ENCODE results near the gene C17orf100.

C17orf100 gene

DNA sequence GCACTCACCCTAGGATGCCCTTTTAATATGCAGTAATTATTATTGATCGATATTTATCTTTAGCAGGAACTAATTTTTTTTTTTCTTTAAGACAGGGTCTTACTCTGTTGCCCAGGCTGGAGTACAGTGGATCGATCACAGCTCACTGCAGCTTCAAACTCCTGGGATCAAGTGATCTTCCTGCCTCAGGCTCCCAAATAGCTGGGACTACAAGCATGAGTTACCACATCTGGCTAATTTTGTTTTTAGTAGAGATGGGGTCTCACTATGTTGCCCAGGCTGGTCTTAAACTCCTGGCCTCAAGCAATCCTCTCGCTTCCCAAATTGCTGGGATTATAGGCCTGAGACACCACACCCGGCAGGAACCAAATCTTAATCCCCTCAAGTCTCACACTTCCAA is 40.3 kb upstream of the C17orf100 start:
- TF ChIP-seq, protein P1, sequence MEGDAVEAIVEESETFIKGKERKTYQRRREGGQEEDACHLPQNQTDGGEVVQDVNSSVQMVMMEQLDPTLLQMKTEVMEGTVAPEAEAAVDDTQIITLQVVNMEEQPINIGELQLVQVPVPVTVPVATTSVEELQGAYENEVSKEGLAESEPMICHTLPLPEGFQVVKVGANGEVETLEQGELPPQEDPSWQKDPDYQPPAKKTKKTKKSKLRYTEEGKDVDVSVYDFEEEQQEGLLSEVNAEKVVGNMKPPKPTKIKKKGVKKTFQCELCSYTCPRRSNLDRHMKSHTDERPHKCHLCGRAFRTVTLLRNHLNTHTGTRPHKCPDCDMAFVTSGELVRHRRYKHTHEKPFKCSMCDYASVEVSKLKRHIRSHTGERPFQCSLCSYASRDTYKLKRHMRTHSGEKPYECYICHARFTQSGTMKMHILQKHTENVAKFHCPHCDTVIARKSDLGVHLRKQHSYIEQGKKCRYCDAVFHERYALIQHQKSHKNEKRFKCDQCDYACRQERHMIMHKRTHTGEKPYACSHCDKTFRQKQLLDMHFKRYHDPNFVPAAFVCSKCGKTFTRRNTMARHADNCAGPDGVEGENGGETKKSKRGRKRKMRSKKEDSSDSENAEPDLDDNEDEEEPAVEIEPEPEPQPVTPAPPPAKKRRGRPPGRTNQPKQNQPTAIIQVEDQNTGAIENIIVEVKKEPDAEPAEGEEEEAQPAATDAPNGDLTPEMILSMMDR (IDR thresholded peaks at IDR 0.05; ENCODE audit: low read depth, low read length, missing control alignments): no peak
- no peak for DNase-seq (ENCODE audit: extremely low read depth, low read depth)

DNA sequence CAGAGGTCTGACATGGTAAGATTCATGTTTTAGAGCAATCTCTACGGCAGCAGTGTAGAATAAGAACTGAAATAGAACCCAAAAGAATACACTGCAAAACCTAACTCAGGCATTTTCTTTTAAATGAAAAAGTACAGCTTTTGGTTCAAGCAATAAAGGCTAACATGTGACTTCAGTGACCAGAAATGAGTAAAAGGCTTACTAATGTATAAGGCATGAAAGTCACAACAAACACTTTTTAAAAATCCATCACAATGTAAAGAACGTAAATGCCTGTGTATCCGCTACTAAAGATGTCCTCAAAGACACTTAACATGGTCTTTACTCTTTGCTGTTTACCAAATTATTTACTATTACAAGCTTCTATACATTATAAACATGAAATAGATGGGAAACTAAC is 27.6 kb upstream of the C17orf100 start:
- no peak for DNase-seq (ENCODE audit: extremely low read depth, low read depth)
- no peak overlapping the region for H3K4me3 ChIP-seq (replicated peaks; ENCODE audit: low read depth, low read length)
- TF ChIP-seq, protein P1 (IDR thresholded peaks at IDR 0.05; ENCODE audit: low read depth, low read length, missing control alignments): no peak

More for the DNA sequence above, 40.3 kb upstream of the C17orf100 start:
- no peak overlapping the region for H3K4me3 ChIP-seq (replicated peaks; ENCODE audit: low read depth, low read length)

DNA sequence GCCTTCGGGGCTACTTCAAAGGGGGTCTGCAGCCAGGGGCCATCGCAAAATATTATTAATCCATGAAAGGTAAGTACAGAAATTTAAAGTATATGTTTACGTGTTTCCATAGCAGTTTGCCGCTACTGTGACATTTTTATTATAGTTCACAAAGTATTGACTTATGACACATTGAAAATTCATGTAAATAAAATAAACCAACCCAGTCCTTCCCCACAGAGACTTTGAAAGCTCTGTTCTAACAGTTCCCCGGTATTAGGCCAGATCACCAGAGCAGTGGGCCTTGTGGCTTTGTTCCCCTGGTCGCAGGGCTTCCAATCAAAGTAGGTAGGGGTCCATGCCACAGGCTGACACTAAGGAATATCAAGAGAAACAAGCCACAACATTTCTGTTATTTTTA is 24.9 kb upstream of the C17orf100 start:
- TF ChIP-seq, protein P1 (IDR thresholded peaks at IDR 0.05; ENCODE audit: low read depth, low read length, missing control alignments): no peak
- DNase-seq (ENCODE audit: extremely low read depth, low read depth): no peak
- no peak overlapping the region for H3K4me3 ChIP-seq (replicated peaks; ENCODE audit: low read depth, low read length)

DNA sequence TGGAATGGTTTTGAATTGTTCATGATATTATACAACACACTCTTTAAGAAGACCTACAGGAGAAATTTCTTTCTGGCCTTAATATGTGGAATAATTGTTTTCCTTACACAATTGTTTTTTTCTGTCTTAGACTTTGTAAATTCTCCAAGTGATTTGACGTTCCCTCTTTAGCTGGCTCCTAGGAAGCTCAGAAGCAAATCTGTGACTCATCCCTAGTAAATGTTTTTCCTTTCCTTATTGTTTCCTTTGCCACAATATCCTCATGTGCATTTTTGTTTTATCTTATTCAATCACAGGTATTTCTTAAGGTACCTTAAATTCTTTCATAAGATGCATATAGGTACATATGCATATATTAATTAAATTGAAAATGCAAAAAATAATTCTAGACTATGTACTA is 24.5 kb upstream of the C17orf100 start:
- no peak overlapping the region for H3K4me3 ChIP-seq (replicated peaks; ENCODE audit: low read depth, low read length)
- DNase-seq (ENCODE audit: extremely low read depth, low read depth): no peak
- TF ChIP-seq, protein P1 (IDR thresholded peaks at IDR 0.05; ENCODE audit: low read depth, low read length, missing control alignments): no peak

DNA sequence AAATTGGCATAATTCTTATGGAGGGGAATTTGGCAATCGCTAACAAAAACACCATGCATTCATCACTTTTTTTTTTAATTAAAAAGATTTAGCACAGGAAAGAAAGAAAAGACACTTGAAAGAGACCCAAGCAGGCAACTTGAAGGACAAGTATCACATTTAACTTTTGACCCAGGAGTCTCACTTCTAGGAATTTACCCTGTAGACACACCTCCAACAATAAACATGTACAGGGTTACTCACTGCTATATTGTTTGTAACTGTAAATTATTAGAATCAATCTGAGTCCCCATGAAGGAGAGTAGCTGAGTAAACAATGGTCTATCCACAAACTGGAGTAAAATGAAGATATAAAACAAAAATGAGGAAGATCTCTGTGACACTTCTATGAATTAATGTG is 21.2 kb upstream of the C17orf100 start:
- DNase-seq (ENCODE audit: extremely low read depth, low read depth): no peak
- H3K4me3 ChIP-seq (replicated peaks; ENCODE audit: low read depth, low read length): no peak overlapping the region
- TF ChIP-seq, protein P1 (IDR thresholded peaks at IDR 0.05; ENCODE audit: low read depth, low read length, missing control alignments): no peak

DNA sequence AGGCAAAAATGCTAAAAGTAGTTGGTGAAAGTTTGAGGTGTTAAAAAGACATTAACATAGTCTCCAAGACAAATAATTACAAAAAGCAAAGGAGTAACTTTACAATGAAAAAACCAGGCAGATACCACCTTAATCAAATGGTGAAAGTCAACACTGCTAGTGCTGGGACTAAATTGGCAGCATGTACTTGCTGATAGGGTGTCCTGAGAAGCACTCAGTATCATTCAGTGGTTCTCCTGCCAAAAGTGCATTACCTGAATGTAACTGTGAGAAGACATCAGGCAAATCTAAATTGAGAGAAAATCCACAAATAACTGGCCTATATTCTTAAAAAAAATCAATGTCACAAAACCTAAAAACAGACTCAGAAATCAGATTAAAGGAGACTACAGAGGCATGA is 19.0 kb upstream of the C17orf100 start:
- TF ChIP-seq, protein P1 (IDR thresholded peaks at IDR 0.05; ENCODE audit: low read depth, low read length, missing control alignments): no peak
- no peak overlapping the region for H3K4me3 ChIP-seq (replicated peaks; ENCODE audit: low read depth, low read length)
- no peak for DNase-seq (ENCODE audit: extremely low read depth, low read depth)

DNA sequence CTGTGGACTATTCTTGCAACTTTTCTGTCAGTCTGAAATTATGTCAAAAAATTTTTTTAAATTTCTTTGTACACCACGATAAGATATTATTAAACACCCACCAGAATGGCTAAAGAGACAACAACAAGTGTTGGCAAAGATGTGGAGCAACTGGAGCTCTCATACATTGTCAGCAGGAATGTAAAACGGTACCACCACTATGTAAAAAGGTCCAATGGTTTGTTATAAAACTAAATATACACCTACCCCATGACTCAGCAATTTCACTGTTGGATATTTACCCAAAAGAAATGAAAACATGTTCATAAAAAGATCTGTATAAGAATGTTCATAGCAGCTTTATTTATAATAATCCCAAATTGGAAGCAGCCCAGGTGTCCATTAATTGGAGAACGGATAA is 18.3 kb upstream of the C17orf100 start:
- TF ChIP-seq, protein P1 (IDR thresholded peaks at IDR 0.05; ENCODE audit: low read depth, low read length, missing control alignments): no peak
- DNase-seq (ENCODE audit: extremely low read depth, low read depth): no peak
- H3K4me3 ChIP-seq (replicated peaks; ENCODE audit: low read depth, low read length): no peak overlapping the region
